ENCODE results near the gene IL17RA.

DNA sequence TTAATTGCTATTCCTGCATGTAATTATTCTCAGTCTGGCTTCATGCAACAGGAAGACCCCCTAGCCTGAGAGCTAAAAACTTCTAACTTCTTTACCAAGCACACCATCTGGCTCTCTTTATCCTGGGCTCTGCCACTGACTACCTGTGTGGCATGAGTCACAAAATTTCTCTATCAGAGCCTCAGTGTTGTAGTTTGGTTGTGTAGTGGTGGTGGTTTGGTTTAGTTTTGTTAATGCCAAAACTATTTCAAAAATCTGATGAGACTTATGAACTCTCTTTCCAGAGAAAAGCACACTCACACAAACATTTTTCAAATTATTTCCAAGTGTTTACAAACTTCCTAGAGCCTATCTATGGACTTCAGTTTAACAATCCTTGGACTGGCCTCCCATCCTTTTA lies 7.5 kb upstream of the IL17RA start:
- TF ChIP-seq, protein P1, sequence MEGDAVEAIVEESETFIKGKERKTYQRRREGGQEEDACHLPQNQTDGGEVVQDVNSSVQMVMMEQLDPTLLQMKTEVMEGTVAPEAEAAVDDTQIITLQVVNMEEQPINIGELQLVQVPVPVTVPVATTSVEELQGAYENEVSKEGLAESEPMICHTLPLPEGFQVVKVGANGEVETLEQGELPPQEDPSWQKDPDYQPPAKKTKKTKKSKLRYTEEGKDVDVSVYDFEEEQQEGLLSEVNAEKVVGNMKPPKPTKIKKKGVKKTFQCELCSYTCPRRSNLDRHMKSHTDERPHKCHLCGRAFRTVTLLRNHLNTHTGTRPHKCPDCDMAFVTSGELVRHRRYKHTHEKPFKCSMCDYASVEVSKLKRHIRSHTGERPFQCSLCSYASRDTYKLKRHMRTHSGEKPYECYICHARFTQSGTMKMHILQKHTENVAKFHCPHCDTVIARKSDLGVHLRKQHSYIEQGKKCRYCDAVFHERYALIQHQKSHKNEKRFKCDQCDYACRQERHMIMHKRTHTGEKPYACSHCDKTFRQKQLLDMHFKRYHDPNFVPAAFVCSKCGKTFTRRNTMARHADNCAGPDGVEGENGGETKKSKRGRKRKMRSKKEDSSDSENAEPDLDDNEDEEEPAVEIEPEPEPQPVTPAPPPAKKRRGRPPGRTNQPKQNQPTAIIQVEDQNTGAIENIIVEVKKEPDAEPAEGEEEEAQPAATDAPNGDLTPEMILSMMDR (conservative IDR thresholded peaks at IDR 0.05; ENCODE audit: low read depth, low read length) = no peak
- TF ChIP-seq EZH2 (IDR thresholded peaks at IDR 0.05; ENCODE audit: borderline replicate concordance, low read depth, low read length, poor library complexity, severe bottlenecking) = no peak
